Upper lobe of right lung (tissue), 1 donor: ENCODE measurements around the gene CNTN2. TPM values are rescaled to one million over a fixed set of nuclear protein-coding genes. Genes with fewer than 3 reads are reported as not detected.

Source experiments
- ATAC-seq: fragments of 200-7000 bp; cut with Tn5 transposase; one replicate; pipeline ENCODE4 v1.9.1; 2020; ENCODE audit warnings: mild to moderate bottlenecking, moderate library complexity
- DNase-seq: peaks from one replicate; pipeline ENCODE4 v3.0.0-alpha.2; 2020
- H3K27ac ChIP-seq: fragments of 200-600 bp; one replicate; pipeline ENCODE4 v1.8.0; 2022
- H3K27me3 ChIP-seq: fragments of 200-600 bp; one replicate; pipeline ENCODE4 v1.8.0; 2022; ENCODE audit warnings: mild to moderate bottlenecking
- H3K36me3 ChIP-seq: fragments of 200-600 bp; one replicate; pipeline ENCODE4 v1.8.0; 2022
- H3K4me1 ChIP-seq: fragments of 200-600 bp; one replicate; pipeline ENCODE4 v1.8.0; 2022
- H3K4me3 ChIP-seq: fragments of 200-600 bp; one replicate; pipeline ENCODE4 v1.8.0; 2022; ENCODE audit warnings: mild to moderate bottlenecking
- H3K9me3 ChIP-seq: fragments of 200-600 bp; one replicate; pipeline ENCODE4 v1.8.0; 2022
- intact Hi-C: fragments of 100-400 bp; cut with DNase I; formaldehyde crosslinking; loops from one replicate; pipeline ENCODE4 v1.11.0; 2022
- total RNA-seq: library from RNA; stranded (reverse); fragmentation: NEBNext Ultra II Directional; extraction: Animal tissue kit (Norgen Biotek cat#: 25700); gene quantifications from one replicate; pipeline ENCODE4 v1.2.1, GENCODE V29; 2021
- TF ChIP-seq, protein P1 (sequence below): fragments of 200-600 bp; IDR thresholded peaks from one replicate; pipeline ENCODE4 v1.8.0; 2022; ENCODE audit warnings: antibody characterized with exemption
- donor health status: DM: no; HTN: yes; CAD: no; lungs with severe emphysema.

Gene CNTN2
- total RNA-seq, 1 donor from 2014 or later: not detected

DNA sequence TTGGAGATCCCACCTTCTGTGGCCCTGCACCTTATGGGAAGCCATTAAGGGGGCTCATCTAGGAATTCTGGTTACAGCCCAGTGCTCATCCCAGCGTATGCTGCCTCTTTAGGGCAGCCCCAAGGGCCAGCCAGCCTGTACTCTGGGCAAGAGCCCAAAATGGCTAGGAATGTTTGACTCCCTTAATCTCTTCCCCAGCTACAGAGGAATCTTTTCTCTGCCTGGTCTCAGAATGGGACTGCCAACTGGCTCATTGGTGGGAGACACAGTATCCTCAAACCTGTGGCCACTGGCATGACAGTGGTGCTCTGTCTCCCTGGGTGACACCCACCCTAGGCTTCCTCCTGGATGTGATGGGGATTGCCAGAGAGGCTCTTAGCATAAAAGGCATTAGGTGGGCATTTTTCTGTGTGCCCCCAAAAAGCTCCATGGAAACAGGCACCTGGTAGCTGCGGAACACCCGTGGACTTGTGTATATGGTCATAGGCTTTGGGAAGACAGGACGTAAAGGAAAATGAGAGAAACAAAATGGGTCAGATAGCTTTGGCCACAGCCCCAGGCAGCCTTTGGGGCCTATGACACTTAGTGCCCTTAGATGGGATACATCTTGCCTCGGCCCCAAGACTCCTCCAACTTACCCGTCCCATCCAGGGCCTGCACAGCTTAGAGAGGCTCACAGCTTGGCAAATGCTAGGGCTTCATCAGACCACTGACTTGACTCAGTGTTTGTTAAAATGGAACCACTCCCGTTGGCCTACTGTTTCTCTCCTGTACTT lies 34.3 kb downstream of the CNTN2 start:
- no peak for ATAC-seq
- Histone ChIP-seq H3K27ac (no peak overlapping the region), H3K27me3 (no peaks in the 10 kb centered on the region), H3K9me3 (no peaks in the 10 kb centered on the region), H3K36me3 (no peaks in the 10 kb centered on the region), H3K4me3 (no peak overlapping the region), H3K4me1 (no peaks in the 10 kb centered on the region)
- no peak for DNase-seq
- TF ChIP-seq, protein P1, sequence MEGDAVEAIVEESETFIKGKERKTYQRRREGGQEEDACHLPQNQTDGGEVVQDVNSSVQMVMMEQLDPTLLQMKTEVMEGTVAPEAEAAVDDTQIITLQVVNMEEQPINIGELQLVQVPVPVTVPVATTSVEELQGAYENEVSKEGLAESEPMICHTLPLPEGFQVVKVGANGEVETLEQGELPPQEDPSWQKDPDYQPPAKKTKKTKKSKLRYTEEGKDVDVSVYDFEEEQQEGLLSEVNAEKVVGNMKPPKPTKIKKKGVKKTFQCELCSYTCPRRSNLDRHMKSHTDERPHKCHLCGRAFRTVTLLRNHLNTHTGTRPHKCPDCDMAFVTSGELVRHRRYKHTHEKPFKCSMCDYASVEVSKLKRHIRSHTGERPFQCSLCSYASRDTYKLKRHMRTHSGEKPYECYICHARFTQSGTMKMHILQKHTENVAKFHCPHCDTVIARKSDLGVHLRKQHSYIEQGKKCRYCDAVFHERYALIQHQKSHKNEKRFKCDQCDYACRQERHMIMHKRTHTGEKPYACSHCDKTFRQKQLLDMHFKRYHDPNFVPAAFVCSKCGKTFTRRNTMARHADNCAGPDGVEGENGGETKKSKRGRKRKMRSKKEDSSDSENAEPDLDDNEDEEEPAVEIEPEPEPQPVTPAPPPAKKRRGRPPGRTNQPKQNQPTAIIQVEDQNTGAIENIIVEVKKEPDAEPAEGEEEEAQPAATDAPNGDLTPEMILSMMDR: no peak
- intact Hi-C loops: no loop called here

DNA sequence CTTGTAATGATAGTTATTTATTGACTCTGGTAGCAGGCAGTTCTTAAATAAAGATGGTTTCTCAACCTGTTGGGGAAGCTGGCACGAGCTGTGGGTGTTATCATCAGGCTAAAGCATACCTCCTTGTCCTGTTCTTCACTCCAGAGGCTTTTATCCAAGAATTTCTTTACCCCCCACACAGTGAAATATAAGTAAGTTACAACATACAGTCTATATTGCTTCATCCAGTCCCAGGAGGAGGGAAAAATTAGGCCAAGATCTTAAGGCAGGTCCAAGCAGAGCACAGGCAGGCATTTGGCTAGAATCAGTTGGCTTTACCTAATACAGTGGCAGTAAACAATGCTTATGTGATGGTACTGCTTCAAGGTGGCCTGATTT lies 34.9 kb downstream of the CNTN2 start:
- DNase-seq (no peak), ATAC-seq (no peak)
- intact Hi-C loops: no loop called here
- TF ChIP-seq, protein P1: no peak
- Histone ChIP-seq H3K36me3 (no peaks in the 10 kb centered on the region), H3K4me1 (no peaks in the 10 kb centered on the region), H3K9me3 (no peaks in the 10 kb centered on the region), H3K27me3 (no peaks in the 10 kb centered on the region), H3K27ac (no peak overlapping the region), H3K4me3 (no peak overlapping the region)

DNA sequence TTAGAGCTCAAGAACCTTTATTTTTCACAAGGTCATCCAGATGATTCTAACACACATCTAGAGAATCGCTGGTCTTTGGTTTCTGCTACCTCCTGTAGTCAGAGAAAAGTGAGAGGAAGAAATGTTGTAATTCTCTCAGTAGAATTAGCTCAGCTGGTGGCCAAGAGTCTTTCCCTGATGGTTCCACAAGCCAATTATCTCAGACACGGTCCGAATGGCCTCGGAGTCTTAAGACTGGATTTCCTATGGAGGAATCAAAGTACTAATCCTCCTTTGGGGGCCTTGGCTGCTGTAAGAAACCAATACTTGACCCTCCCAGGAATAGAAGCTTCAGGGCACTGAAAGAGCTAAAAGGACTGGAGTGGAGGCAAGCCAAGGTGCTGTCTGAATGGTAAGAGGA lies 39.4 kb downstream of the CNTN2 start:
- TF ChIP-seq, protein P1: no peak
- Histone ChIP-seq H3K4me1 (no peaks in the 10 kb centered on the region), H3K27ac (no peak overlapping the region), H3K9me3 (no peaks in the 10 kb centered on the region), H3K4me3 (no peak overlapping the region), H3K27me3 (no peaks in the 10 kb centered on the region), H3K36me3 (peaks cover 32% of the 10 kb centered on the region)
- intact Hi-C loops: no loop called here
- DNase-seq (no peak), ATAC-seq (no peak)

DNA sequence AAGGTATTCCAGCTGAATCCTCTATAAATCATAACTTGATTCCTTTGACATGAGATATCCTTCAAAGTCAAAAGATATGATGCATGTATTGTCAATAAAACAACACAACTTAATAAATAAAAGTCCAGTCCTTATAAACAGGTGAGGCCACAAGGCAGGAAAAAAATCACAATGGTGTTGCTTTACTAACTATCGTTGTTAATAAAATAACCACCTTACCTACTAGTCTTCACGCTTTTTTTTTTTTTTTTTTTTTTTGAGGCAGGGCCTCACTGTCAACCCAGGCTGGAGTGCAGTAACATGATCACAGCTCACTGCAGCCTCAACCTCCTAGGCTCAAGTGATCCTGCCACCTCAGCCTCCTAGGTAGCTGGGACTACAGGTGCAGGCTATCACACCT lies 41.3 kb downstream of the CNTN2 start, which contains the start of gene TMEM81:
Gene TMEM81 (minus strand): TSS at position 101 of the 400 bp plus-strand sequence. CDS start 140 bp downstream, outside the sequence.
- H3K4me3 ChIP-seq: no peak within 1 kb of the TSS
- peaks cover 51% of the 10 kb centered on the region for H3K36me3 ChIP-seq
- no peak within 1 kb of the TSS for H3K27ac ChIP-seq
- intact Hi-C loops: no loop called here
- H3K9me3 ChIP-seq: no peaks in the 10 kb centered on the region
- TF ChIP-seq, protein P1: no peak
- no peaks in the 10 kb centered on the region for H3K27me3 ChIP-seq
- H3K4me1 ChIP-seq: no peaks in the 10 kb centered on the region
- DNase-seq (no peak), ATAC-seq (no peak)

DNA sequence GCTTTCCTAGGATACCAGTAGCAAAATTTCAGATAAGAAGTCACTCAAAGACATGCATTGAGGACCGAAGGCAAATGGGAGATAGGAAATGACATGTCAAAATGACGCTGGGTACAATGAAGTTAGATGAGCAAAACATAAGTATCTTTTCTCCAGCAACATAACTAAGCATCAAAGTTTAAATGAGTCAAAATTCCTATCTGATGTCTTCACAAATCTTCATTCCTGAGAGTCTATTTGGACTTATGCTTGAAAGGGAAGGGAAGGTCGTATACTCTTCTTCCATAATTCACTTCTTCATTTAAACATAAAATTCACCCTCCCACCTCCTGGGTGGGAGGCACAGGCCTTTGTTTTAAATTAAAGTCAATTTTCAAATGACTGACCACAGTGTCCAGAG lies 45.3 kb downstream of the CNTN2 start:
- Histone ChIP-seq H3K36me3 (peaks cover 86% of the 10 kb centered on the region), H3K4me1 (no peaks in the 10 kb centered on the region), H3K27me3 (no peaks in the 10 kb centered on the region), H3K4me3 (no peak overlapping the region), H3K9me3 (no peaks in the 10 kb centered on the region), H3K27ac (no peak overlapping the region)
- no peak for ATAC-seq
- TF ChIP-seq, protein P1: no peak
- no peak for DNase-seq
- intact Hi-C loops: no loop called here
